ENCODE results near the gene ZNF223. TPM values are rescaled to one million over a fixed set of nuclear protein-coding genes. Genes with fewer than 3 reads are reported as not detected.

ZNF223 gene
- total and polyA plus RNA-seq, 9 of the 15 experiments (the other 6 are each of a cell fraction or from before 2014, with no cell fraction given), result 0.21 to 1.8 (median 0.71) TPM

DNA sequence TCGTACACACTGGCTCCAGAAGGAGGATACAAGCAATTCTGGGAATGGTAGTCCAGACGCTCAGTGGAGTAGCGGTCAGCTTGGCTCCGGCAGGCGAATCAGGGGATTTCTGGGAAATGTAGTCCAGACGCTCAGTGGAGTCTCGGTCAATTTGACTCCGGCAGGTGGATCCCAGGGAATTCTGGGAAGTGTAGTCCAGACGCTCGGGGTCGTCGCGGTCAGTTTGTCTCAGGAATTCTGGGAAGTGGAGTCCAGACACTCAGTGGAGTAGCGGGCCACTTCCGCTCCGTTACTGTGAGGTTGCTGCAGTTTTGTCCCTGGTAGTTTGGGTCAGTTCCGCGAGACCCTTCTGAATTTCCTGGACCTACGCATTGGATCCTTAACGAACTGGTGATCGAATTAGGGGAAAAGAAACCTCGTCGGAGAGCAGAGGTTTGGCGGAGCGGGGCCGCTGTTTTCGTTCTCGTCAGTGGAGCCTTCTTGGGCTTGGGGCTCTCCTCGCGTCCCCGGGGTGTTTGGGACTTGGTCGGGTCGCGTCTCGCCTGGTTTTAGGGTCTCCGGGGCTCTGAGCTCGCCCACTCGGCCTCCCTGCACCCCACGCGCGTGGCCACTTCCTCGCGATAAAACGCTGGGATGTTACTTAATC is 61.4 kb downstream of the ZNF223 start, which contains the start of gene ZNF225 (continued):
- peak; percentile 39; the same call in 1 of the 2 replicates for TF ChIP-seq JUN (IDR thresholded peaks at IDR 0.05; ENCODE audit: borderline replicate concordance, low read depth, low read length)
- TF ChIP-seq JUN (CRISPR knock-in tag; IDR thresholded peaks at IDR 0.05; ENCODE audit: borderline replicate concordance), result no peak
- TF ChIP-seq, protein P1, sequence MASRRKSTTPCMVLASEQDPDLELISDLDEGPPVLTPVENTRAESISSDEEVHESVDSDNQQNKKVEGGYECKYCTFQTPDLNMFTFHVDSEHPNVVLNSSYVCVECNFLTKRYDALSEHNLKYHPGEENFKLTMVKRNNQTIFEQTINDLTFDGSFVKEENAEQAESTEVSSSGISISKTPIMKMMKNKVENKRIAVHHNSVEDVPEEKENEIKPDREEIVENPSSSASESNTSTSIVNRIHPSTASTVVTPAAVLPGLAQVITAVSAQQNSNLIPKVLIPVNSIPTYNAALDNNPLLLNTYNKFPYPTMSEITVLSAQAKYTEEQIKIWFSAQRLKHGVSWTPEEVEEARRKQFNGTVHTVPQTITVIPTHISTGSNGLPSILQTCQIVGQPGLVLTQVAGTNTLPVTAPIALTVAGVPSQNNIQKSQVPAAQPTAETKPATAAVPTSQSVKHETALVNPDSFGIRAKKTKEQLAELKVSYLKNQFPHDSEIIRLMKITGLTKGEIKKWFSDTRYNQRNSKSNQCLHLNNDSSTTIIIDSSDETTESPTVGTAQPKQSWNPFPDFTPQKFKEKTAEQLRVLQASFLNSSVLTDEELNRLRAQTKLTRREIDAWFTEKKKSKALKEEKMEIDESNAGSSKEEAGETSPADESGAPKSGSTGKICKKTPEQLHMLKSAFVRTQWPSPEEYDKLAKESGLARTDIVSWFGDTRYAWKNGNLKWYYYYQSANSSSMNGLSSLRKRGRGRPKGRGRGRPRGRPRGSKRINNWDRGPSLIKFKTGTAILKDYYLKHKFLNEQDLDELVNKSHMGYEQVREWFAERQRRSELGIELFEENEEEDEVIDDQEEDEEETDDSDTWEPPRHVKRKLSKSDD (conservative IDR thresholded peaks at IDR 0.05; ENCODE audit: low read length), result no peak
- no peak for TF ChIP-seq NFIX (CRISPR knock-in tag; IDR thresholded peaks at IDR 0.05; ENCODE audit: low read depth)
- TF ChIP-seq, protein P2, sequence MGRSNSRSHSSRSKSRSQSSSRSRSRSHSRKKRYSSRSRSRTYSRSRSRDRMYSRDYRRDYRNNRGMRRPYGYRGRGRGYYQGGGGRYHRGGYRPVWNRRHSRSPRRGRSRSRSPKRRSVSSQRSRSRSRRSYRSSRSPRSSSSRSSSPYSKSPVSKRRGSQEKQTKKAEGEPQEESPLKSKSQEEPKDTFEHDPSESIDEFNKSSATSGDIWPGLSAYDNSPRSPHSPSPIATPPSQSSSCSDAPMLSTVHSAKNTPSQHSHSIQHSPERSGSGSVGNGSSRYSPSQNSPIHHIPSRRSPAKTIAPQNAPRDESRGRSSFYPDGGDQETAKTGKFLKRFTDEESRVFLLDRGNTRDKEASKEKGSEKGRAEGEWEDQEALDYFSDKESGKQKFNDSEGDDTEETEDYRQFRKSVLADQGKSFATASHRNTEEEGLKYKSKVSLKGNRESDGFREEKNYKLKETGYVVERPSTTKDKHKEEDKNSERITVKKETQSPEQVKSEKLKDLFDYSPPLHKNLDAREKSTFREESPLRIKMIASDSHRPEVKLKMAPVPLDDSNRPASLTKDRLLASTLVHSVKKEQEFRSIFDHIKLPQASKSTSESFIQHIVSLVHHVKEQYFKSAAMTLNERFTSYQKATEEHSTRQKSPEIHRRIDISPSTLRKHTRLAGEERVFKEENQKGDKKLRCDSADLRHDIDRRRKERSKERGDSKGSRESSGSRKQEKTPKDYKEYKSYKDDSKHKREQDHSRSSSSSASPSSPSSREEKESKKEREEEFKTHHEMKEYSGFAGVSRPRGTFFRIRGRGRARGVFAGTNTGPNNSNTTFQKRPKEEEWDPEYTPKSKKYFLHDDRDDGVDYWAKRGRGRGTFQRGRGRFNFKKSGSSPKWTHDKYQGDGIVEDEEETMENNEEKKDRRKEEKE (IDR thresholded peaks at IDR 0.05; ENCODE audit: borderline replicate concordance in 1 of 2, control insufficient read depth in 1 of 2, low read depth in 2 of 2, low read length in 1 of 2), result no peak
- TF ChIP-seq, protein P3, sequence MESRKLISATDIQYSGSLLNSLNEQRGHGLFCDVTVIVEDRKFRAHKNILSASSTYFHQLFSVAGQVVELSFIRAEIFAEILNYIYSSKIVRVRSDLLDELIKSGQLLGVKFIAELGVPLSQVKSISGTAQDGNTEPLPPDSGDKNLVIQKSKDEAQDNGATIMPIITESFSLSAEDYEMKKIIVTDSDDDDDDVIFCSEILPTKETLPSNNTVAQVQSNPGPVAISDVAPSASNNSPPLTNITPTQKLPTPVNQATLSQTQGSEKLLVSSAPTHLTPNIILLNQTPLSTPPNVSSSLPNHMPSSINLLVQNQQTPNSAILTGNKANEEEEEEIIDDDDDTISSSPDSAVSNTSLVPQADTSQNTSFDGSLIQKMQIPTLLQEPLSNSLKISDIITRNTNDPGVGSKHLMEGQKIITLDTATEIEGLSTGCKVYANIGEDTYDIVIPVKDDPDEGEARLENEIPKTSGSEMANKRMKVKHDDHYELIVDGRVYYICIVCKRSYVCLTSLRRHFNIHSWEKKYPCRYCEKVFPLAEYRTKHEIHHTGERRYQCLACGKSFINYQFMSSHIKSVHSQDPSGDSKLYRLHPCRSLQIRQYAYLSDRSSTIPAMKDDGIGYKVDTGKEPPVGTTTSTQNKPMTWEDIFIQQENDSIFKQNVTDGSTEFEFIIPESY (CRISPR knock-in tag; IDR thresholded peaks at IDR 0.05), result peak; percentile 40; the same call in 1 of the 2 replicates
- TF ChIP-seq ZNF699 (CRISPR knock-in tag; IDR thresholded peaks at IDR 0.05; ENCODE audit: insufficient replicate concordance), result no peak
- TF ChIP-seq SLC30A9 (CRISPR knock-in tag; IDR thresholded peaks at IDR 0.05), result no peak
- TF ChIP-seq ZNF551 (CRISPR knock-in tag; IDR thresholded peaks at IDR 0.05), result no peak
- no peak for TF ChIP-seq PTRF (tag; IDR thresholded peaks at IDR 0.05)
- TF ChIP-seq TOE1 (IDR thresholded peaks at IDR 0.05; ENCODE audit: borderline replicate concordance), result no peak
- no peak for TF ChIP-seq TOE1 (CRISPR knock-in tag; IDR thresholded peaks at IDR 0.05; ENCODE audit: borderline replicate concordance, low read depth)
- TF ChIP-seq TBL1XR1 (IDR thresholded peaks at IDR 0.05; ENCODE audit: low read length in 2 of 2), result peak in 1 of 2 experiments; percentile 23; a peak in 1 of 4 replicates
- TF ChIP-seq NR2C1 (IDR thresholded peaks at IDR 0.05), result peak; percentile 96
- TF ChIP-seq NR2C1 (tag; IDR thresholded peaks at IDR 0.05), result peak; percentile 99
- TF ChIP-seq, protein P4, sequence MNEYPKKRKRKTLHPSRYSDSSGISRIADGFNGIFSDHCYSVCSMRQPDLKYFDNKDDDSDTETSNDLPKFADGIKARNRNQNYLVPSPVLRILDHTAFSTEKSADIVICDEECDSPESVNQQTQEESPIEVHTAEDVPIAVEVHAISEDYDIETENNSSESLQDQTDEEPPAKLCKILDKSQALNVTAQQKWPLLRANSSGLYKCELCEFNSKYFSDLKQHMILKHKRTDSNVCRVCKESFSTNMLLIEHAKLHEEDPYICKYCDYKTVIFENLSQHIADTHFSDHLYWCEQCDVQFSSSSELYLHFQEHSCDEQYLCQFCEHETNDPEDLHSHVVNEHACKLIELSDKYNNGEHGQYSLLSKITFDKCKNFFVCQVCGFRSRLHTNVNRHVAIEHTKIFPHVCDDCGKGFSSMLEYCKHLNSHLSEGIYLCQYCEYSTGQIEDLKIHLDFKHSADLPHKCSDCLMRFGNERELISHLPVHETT (CRISPR knock-in tag; conservative IDR thresholded peaks at IDR 0.05 in 1 of 2, IDR thresholded peaks at IDR 0.05 in 1 of 2), result 0 out of 4 replicates have a peak, but pooled peaks of 1 of the 2 experiments have one; percentile 59
- peak; percentile 53; the same call in 1 of the 2 replicates for TF ChIP-seq BACH1 (tag; IDR thresholded peaks at IDR 0.05)
